SK-N-SH (cell line): ENCODE measurements around the gene ATP8A2. TPM values are rescaled to one million over a fixed set of nuclear protein-coding genes. Genes with fewer than 3 reads are reported as not detected.

Source experiments
- CTCF ChIA-PET: fragments of 300-600, 350-600 bp; formaldehyde crosslinking; extraction: SDS; loops from one replicate; lab custom pipeline; 2021; lab: Yijun Ruan, JAX
- POLR2A ChIA-PET: fragments of 350-600 bp; sonication (Branson Sonifier 250); formaldehyde crosslinking; extraction: SDS; loops from one replicate; lab custom pipeline; 2020; ENCODE audit warnings: antibody characterized with exemption, inconsistent platforms; lab: Yijun Ruan, JAX
- DNase-seq: peaks from one replicate; pipeline ENCODE4 v3.0.0; 2012
- H2AFZ ChIP-seq: fragments of 200-600 bp; sonication (generic); 2 replicates; pipeline ENCODE4 v1.8.1; 2016; ENCODE audit warnings: antibody characterized with exemption, mild to moderate bottlenecking, low read depth
- H3F3A ChIP-seq: fragments of 200-600 bp; sonication (generic); replicated peaks from 2 replicates; pipeline ENCODE3; 2016; ENCODE audit warnings: antibody characterized with exemption, mild to moderate bottlenecking; ENCODE audit not compliant: insufficient read depth
- H3K27ac ChIP-seq, 2 experiments: fragments of 200-500 bp in 1 of 2; fragments of 200-600 bp in 1 of 2; sonication (Bioruptor generic) in 1 of 2; sonication (generic), shearing (Covaris generic) in 1 of 2; 2 replicates each; pipeline versions ENCODE4 v1.5.1 to v1.6.1; 2014 to 2016; ENCODE audit warnings: low read depth in 2 of 2, inconsistent platforms in 1 of 2, low read length in 1 of 2, mild to moderate bottlenecking in 1 of 2, mixed read lengths in 1 of 2
- H3K27me3 ChIP-seq: fragments of 200-600 bp; sonication (generic), shearing (Covaris generic); 2 replicates; pipeline ENCODE4 v1.6.1; 2016; ENCODE audit warnings: mixed run types; ENCODE audit not compliant: insufficient read depth
- H3K36me3 ChIP-seq, 2 experiments: fragments of 200-500 bp in 1 of 2; fragments of 200-600 bp in 1 of 2; sonication (Bioruptor generic) in 1 of 2; sonication (generic) in 1 of 2; replicated peaks in 1 of 2; 2 replicates each; pipeline versions ENCODE3 to v1.5.1; 2014 to 2016; ENCODE audit warnings: low read length in 1 of 2, mild to moderate bottlenecking in 1 of 2; ENCODE audit not compliant: insufficient read depth in 2 of 2, control insufficient read depth in 1 of 2
- H3K4me1 ChIP-seq, 2 experiments: fragments of 200-500 bp in 1 of 2; fragments of 200-600 bp in 1 of 2; sonication (Bioruptor generic) in 1 of 2; sonication (generic), shearing (Covaris generic) in 1 of 2; 2 replicates each; pipeline versions ENCODE4 v1.5.1 to v1.6.1; 2014 to 2016; ENCODE audit warnings: low read depth in 1 of 2, low read length in 1 of 2, mixed run types in 1 of 2; ENCODE audit not compliant: insufficient read depth in 2 of 2, control insufficient read depth in 1 of 2
- H3K4me2 ChIP-seq: fragments of 200-600 bp; sonication (generic), shearing (Covaris generic); 2 replicates; pipeline ENCODE4 v1.6.1; 2017; ENCODE audit warnings: mixed run types
- H3K4me3 ChIP-seq, 2 experiments: fragments of 200-500 bp in 1 of 2; fragments of 200-600 bp in 1 of 2; sonication (Bioruptor generic) in 1 of 2; sonication (generic), shearing (Covaris generic) in 1 of 2; 2 replicates each; pipeline versions ENCODE4 v1.5.1 to v1.8.1; 2014 to 2016; ENCODE audit warnings: low read depth in 2 of 2, inconsistent platforms in 1 of 2, low read length in 1 of 2, mild to moderate bottlenecking in 1 of 2, mixed read lengths in 1 of 2, moderate library complexity in 1 of 2
- H3K79me2 ChIP-seq: fragments of 200-600 bp; sonication (generic); 2 replicates; pipeline ENCODE4 v1.8.1; 2017; ENCODE audit warnings: mild to moderate bottlenecking; ENCODE audit not compliant: insufficient read depth
- H3K9ac ChIP-seq: fragments of 200-600 bp; sonication (generic); 2 replicates; pipeline ENCODE4 v1.6.1; 2017; ENCODE audit warnings: mixed run types
- H3K9me2 ChIP-seq: fragments of 200-600 bp; sonication (generic); 2 replicates; pipeline ENCODE4 v1.6.1; 2017; ENCODE audit warnings: mixed run types
- H3K9me3 ChIP-seq: fragments of 200-600 bp; sonication (generic); 2 replicates; pipeline ENCODE4 v1.6.1; 2017; ENCODE audit warnings: mixed run types, mild to moderate bottlenecking, moderate library complexity
- H4K20me1 ChIP-seq: fragments of 200-600 bp; sonication (generic); 2 replicates; pipeline ENCODE4 v1.6.1; 2017; ENCODE audit warnings: mild to moderate bottlenecking, mixed run types; ENCODE audit not compliant: insufficient read depth
- CHD2 ChIP-seq: fragments of 150-350 bp; IDR thresholded peaks from 2 replicates; pipeline ENCODE4 v1.6.1; 2018; ENCODE audit warnings: low read length; ENCODE audit not compliant: partially characterized antibody
- CTCF ChIP-seq: fragments of 200-600 bp; sonication (generic); IDR thresholded peaks from 2 replicates; pipeline ENCODE4 v1.6.1; 2017; ENCODE audit warnings: antibody characterized with exemption, mild to moderate bottlenecking, moderate library complexity
- FOSL2 ChIP-seq: IDR thresholded peaks from 2 replicates; pipeline ENCODE4 v1.4.0; 2012; ENCODE audit warnings: low read depth, mild to moderate bottlenecking, moderate library complexity, borderline replicate concordance
- GATA2 ChIP-seq: sonication (generic); formaldehyde crosslinking; IDR thresholded peaks from 2 replicates; pipeline ENCODE4 v1.5.0; 2020; ENCODE audit warnings: mild to moderate bottlenecking, missing genetic modification reagents
- JUND ChIP-seq: IDR thresholded peaks from 2 replicates; pipeline ENCODE4 v1.4.0; 2012
- NRF1 ChIP-seq: IDR thresholded peaks from 2 replicates; pipeline ENCODE4 v1.6.1; 2012; ENCODE audit warnings: low read depth, mild to moderate bottlenecking, low read length
- PBX3 ChIP-seq: IDR thresholded peaks from 2 replicates; pipeline ENCODE4; 2012
- RAD21 ChIP-seq: IDR thresholded peaks from 2 replicates; pipeline ENCODE4 v1.6.1; 2012; ENCODE audit warnings: mild to moderate bottlenecking, low read length
- RCOR1 ChIP-seq: fragments of 150-350 bp; IDR thresholded peaks from 2 replicates; pipeline ENCODE4 v1.6.1; 2017; ENCODE audit warnings: antibody characterized with exemption, low read length
- REST ChIP-seq: IDR thresholded peaks from 2 replicates; pipeline ENCODE4 v1.6.1; 2012; ENCODE audit warnings: mild to moderate bottlenecking, low read depth, low read length, moderate library complexity
- RFX5 ChIP-seq: IDR thresholded peaks from 2 replicates; pipeline ENCODE4 v1.6.1; 2012; ENCODE audit warnings: mild to moderate bottlenecking, improper control_type of control experiment, low read length
- SMC3 ChIP-seq: IDR thresholded peaks from 2 replicates; pipeline ENCODE4 v1.6.1; 2012; ENCODE audit warnings: low read depth, low read length, improper control_type of control experiment
- TAF1 ChIP-seq: IDR thresholded peaks from 2 replicates; pipeline ENCODE4 v1.6.1; 2012; ENCODE audit warnings: low read depth, mild to moderate bottlenecking, low read length, moderate library complexity, borderline replicate concordance
- TCF12 ChIP-seq: IDR thresholded peaks from 2 replicates; pipeline ENCODE4 v1.4.0; 2012
- TEAD4 ChIP-seq: IDR thresholded peaks from 2 replicates; pipeline ENCODE4 v1.4.0; 2012; ENCODE audit warnings: mild to moderate bottlenecking, borderline replicate concordance; ENCODE audit not compliant: insufficient read depth
- ZBTB33 ChIP-seq: IDR thresholded peaks from 2 replicates; pipeline ENCODE4 v1.4.0; 2012; ENCODE audit warnings: low read depth, borderline replicate concordance
- WGBS: methylation state at CpG from one replicate; pipeline ENCODE4 v1.1.6; 2017; ENCODE audit warnings: low lambda C conversion rate; 5-methylcytosine and 5-hydroxymethylcytosine counted together
- polyA plus RNA-seq, 3 experiments: library from polyadenylated mRNA; depleted of rRNA; stranded (reverse); fragments of >200 nt; gene quantifications; 2 replicates each; pipeline ENCODE4 v1.2.3, GENCODE V29; 2012

ATP8A2 gene
- polyA plus RNA-seq, 1 of the 3 experiments (the other 2 are of a cell fraction) = 0.02 TPM

- ChIA-PET POLR2A (no interaction called here), CTCF (interaction anchor here (1.0 to 3.2 kb wide), 13 partner anchors 9 to 517 kb away, joined by 3 to 41 read pairs (median 3); partner anchors contain the start of gene SHISA2)
- Histone ChIP-seq H3K4me3 (no peak overlapping the region), H3K36me3 (no peaks in the 10 kb centered on the region), H3K4me2 (no peak overlapping the region), H3K9ac (no peak overlapping the region), H3K79me2 (no peaks in the 10 kb centered on the region), H3K27ac (no peak overlapping the region), H3K4me1 (no peaks in the 10 kb centered on the region), H2AFZ (no peak overlapping the region), H4K20me1 (no peaks in the 10 kb centered on the region), H3K9me3 (no peaks in the 10 kb centered on the region), H3F3A (no peaks in the 10 kb centered on the region), H3K27me3 (no peaks in the 10 kb centered on the region), H3K9me2 (no peaks in the 10 kb centered on the region)
- no peak for DNase-seq
- 53% methylated on average over 6 of the region's 6 CpGs for WGBS
- TF ChIP-seq PBX3 = no peak
- no peak for TF ChIP-seq JUND
- no peak for TF ChIP-seq ZBTB33
- no peak for TF ChIP-seq CHD2
- TF ChIP-seq REST = no peak
- TF ChIP-seq RCOR1 = no peak
- TF ChIP-seq TCF12 = no peak
- no peak for TF ChIP-seq RAD21
- no peak for TF ChIP-seq NRF1
- no peak for TF ChIP-seq TAF1
These were observed 690.2 kb downstream of the ATP8A2 start for GRCh38 chr13:26061947-26062346.

- no peak overlapping the region for H3K9ac ChIP-seq
- peak; percentile 47 for DNase-seq
- no peak overlapping the region; a peak in 1 of 4 replicates for H3K4me3 ChIP-seq
- no peaks in the 10 kb centered on the region for H3K4me1 ChIP-seq
- no peak overlapping the region for H3K4me2 ChIP-seq
- H3K36me3 ChIP-seq = no peaks in the 10 kb centered on the region
- no peaks in the 10 kb centered on the region for H3K79me2 ChIP-seq
- TF ChIP-seq TEAD4 = no peak
- TF ChIP-seq GATA2 (CRISPR knock-in tag) = no peak
- peak; percentile 90 for TF ChIP-seq RAD21
- peak; percentile 62 for TF ChIP-seq CTCF
- no peak for TF ChIP-seq FOSL2
- no peak for TF ChIP-seq RFX5
- TF ChIP-seq CHD2 = no peak
- no peak for TF ChIP-seq JUND
- peak; percentile 77 for TF ChIP-seq SMC3
- TF ChIP-seq, all 33 proteins: peak for 3
- Histone ChIP-seq H3K27me3 (no peaks in the 10 kb centered on the region), H4K20me1 (no peaks in the 10 kb centered on the region), H3K27ac (no peak overlapping the region), H3K9me2 (no peaks in the 10 kb centered on the region), H2AFZ (no peak overlapping the region), H3K9me3 (no peaks in the 10 kb centered on the region), H3F3A (no peaks in the 10 kb centered on the region)
- POLR2A ChIA-PET = no interaction called here
- CTCF ChIA-PET = interaction anchor here (0.6 to 3.2 kb wide), 20 partner anchors 8 to 518 kb away, joined by 3 to 41 read pairs (median 3); partner anchors contain the start of gene SHISA2
- 50% methylated on average over 5 of the region's 5 CpGs for WGBS
These were observed 691.2 kb downstream of the ATP8A2 start for GRCh38 chr13:26062853-26063444.
